Heart left ventricle (tissue), 13 donors: Measurements from ENCODE around the gene TMEM213.

ENCODE experiments used
- POLR2A ChIP-seq, 2 donors: fragments of 450-650 bp; IDR thresholded peaks; one replicate each; pipeline ENCODE4 v1.6.1; 2017; ENCODE audit warnings: antibody characterized with exemption in 2 of 2, mild to moderate bottlenecking in 2 of 2, moderate library complexity in 2 of 2
- TF ChIP-seq, protein P1 (sequence below), 12 donors: fragments of 200-600 bp; sonication (generic) in 4 of 12; IDR thresholded peaks; one replicate each; pipeline versions ENCODE4 v1.5.0 to v1.8.0; 2018 to 2022; ENCODE audit warnings: antibody characterized with exemption in 12 of 12, mild to moderate bottlenecking in 5 of 12
- donor health status: ischemic (EF 13 %, LVEDD 7.1; RV severe dilation, severe dysfunction).
- donor health status: DM: no; HTN: yes; CAD: no.
- donor health status: DM: no; HTN: no; CAD: no.
- donor health status: ischemic (EF 25% LVEDD 6.9; RV normal size, moderate dysfunction).
- donor health status: ischemic (EF 25% LVEDD 5.7; RV mildly dilated, moderate dysfunction).
- donor health status: ischemic (EF 35%, LVEDD 5.7; RV mildly dilated, moderate dysfunction).
- donor health status: nonischemic (EF 11% LVEDD 7.7; RV severe dilation, severe dysfunction).
- donor health status: DM: yes; HTN: yes; CAD: no.
- donor health status: PGD.
- donor health status: ischemic (EF 29% LVEDD 5.4; RV normal size, mild dysfunction).
- donor health status: nonischemic (EF 23%, LVEDD 6.1; RV moderate dilation, normal function).

DNA sequence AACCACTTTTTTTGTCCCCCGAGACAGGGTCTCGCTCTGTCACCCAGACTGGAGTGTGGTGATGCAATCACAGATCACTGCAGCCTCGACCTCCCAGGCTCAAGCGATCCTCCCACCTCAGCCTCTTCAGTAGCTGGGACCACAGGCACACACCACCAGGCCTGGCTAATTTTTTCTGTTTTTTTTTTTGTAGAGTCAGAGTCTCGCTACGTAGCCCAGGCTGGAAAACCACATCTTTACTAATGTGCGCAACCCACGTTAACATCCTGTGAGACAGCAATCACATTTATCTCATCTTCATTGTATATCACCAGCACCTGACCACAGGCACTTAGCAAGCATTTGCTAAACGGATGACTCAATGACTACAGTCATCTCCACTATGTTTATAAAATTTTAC lies 78.0 kb downstream of the TMEM213 start:
- TF ChIP-seq, protein P1, sequence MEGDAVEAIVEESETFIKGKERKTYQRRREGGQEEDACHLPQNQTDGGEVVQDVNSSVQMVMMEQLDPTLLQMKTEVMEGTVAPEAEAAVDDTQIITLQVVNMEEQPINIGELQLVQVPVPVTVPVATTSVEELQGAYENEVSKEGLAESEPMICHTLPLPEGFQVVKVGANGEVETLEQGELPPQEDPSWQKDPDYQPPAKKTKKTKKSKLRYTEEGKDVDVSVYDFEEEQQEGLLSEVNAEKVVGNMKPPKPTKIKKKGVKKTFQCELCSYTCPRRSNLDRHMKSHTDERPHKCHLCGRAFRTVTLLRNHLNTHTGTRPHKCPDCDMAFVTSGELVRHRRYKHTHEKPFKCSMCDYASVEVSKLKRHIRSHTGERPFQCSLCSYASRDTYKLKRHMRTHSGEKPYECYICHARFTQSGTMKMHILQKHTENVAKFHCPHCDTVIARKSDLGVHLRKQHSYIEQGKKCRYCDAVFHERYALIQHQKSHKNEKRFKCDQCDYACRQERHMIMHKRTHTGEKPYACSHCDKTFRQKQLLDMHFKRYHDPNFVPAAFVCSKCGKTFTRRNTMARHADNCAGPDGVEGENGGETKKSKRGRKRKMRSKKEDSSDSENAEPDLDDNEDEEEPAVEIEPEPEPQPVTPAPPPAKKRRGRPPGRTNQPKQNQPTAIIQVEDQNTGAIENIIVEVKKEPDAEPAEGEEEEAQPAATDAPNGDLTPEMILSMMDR (IDR thresholded peaks at IDR 0.05): no peak
- no peak for TF ChIP-seq POLR2A (IDR thresholded peaks at IDR 0.05)
